Fibroblast of lung (primary cell): ENCODE measurements around the gene GRB7. TPM values are rescaled to one million over a fixed set of nuclear protein-coding genes. Genes with fewer than 3 reads are reported as not detected.

ENCODE experiments used
- DNase-seq, 2 donors: peaks; one replicate each; pipeline versions ENCODE4 v3.0.0 to v3.0.0-alpha.2; 2010; ENCODE audit warnings: low read depth in 2 of 2
- H2AFZ ChIP-seq: 2 replicates; pipeline ENCODE4 v1.5.1; 2012; ENCODE audit warnings: low read length, control low read depth, inconsistent platforms
- H3K27ac ChIP-seq: 2 replicates; pipeline ENCODE4 v1.5.1; 2011; ENCODE audit warnings: low read length, control low read depth; ENCODE audit not compliant: insufficient read depth
- H3K27me3 ChIP-seq: 2 replicates; pipeline ENCODE4 v1.5.1; 2011; ENCODE audit warnings: mild to moderate bottlenecking, low read length; ENCODE audit not compliant: control insufficient read depth, insufficient read depth
- H3K36me3 ChIP-seq: 2 replicates; pipeline ENCODE4 v1.5.1; 2011; ENCODE audit warnings: low read length; ENCODE audit not compliant: control insufficient read depth, insufficient read depth
- H3K4me1 ChIP-seq: 2 replicates; pipeline ENCODE4 v1.5.1; 2011; ENCODE audit warnings: low read length; ENCODE audit not compliant: control insufficient read depth, insufficient read depth; ENCODE audit errors: extremely low read depth
- H3K4me2 ChIP-seq: 2 replicates; pipeline ENCODE4 v1.5.1; 2011; ENCODE audit warnings: low read length, control low read depth; ENCODE audit not compliant: insufficient read depth; ENCODE audit errors: extremely low read depth
- H3K4me3 ChIP-seq, 4 experiments: fragments of 200-600 bp in 1 of 4; sonication (generic) in 1 of 4; replicated peaks in 1 of 4; 2 replicates each; pipeline ENCODE4 v1.5.1; 2011 to 2016; ENCODE audit warnings: low read length in 4 of 4, low read depth in 3 of 4, mild to moderate bottlenecking in 3 of 4, control low read depth in 2 of 4, inconsistent platforms in 1 of 4, mixed read lengths in 1 of 4; ENCODE audit not compliant: insufficient read depth in 1 of 4; ENCODE audit errors: control extremely low read depth in 1 of 4
- H3K79me2 ChIP-seq: 2 replicates; pipeline ENCODE4 v1.5.1; 2012; ENCODE audit warnings: mild to moderate bottlenecking, low read length, inconsistent platforms; ENCODE audit not compliant: control insufficient read depth, insufficient read depth
- H3K9ac ChIP-seq: 2 replicates; pipeline ENCODE4 v1.5.1; 2011; ENCODE audit warnings: mild to moderate bottlenecking, low read length, control low read depth; ENCODE audit not compliant: insufficient read depth
- H3K9me3 ChIP-seq: 2 replicates; pipeline ENCODE4 v1.5.1; 2012; ENCODE audit warnings: low read depth, low read length; ENCODE audit not compliant: control insufficient read depth, insufficient read depth
- H4K20me1 ChIP-seq: 2 replicates; pipeline ENCODE4 v1.5.1; 2011; ENCODE audit warnings: low read length; ENCODE audit not compliant: control insufficient read depth, insufficient read depth; ENCODE audit errors: extremely low read depth
- EZH2 ChIP-seq: IDR thresholded peaks from 2 replicates; pipeline ENCODE4 v1.5.1; 2012; ENCODE audit warnings: low read length, control low read depth, mild to moderate bottlenecking; ENCODE audit errors: missing control alignments
- polyA plus RNA-seq, 2 donors: library from polyadenylated mRNA; depleted of rRNA in 1 of 2; stranded (reverse) in 1 of 2; unstranded in 1 of 2; fragments of >200 nt; gene quantifications; 2 replicates each; pipeline ENCODE4 v1.2.1, GENCODE V29; 2011 to 2012; ENCODE audit warnings: missing spikeins in 1 of 2
- total RNA-seq: library from RNA; depleted of rRNA; stranded (reverse); fragments of >200 nt; gene quantifications from 2 replicates; pipeline ENCODE4 v1.2.1, GENCODE V29; 2014
- TF ChIP-seq, protein P1 (sequence below), 2 donors: IDR thresholded peaks in 1 of 2; conservative IDR thresholded peaks in 1 of 2; 1 replicate in 1 of 2; 2 replicates in 1 of 2; pipeline ENCODE4 v1.5.1; 2011 to 2012; ENCODE audit warnings: low read length in 2 of 2, control low read depth in 1 of 2, inconsistent platforms in 1 of 2, low read depth in 1 of 2, mild to moderate bottlenecking in 1 of 2

GRB7 gene
- total and polyA plus RNA-seq, 2 donors (not counting 1 experiment from before 2014, with no cell fraction given): under 0.01 to 0.07 TPM

GRCh38 chr17:39719563-39720355 lies 18.0 kb upstream of the GRB7 start:
- TF ChIP-seq, protein P1, sequence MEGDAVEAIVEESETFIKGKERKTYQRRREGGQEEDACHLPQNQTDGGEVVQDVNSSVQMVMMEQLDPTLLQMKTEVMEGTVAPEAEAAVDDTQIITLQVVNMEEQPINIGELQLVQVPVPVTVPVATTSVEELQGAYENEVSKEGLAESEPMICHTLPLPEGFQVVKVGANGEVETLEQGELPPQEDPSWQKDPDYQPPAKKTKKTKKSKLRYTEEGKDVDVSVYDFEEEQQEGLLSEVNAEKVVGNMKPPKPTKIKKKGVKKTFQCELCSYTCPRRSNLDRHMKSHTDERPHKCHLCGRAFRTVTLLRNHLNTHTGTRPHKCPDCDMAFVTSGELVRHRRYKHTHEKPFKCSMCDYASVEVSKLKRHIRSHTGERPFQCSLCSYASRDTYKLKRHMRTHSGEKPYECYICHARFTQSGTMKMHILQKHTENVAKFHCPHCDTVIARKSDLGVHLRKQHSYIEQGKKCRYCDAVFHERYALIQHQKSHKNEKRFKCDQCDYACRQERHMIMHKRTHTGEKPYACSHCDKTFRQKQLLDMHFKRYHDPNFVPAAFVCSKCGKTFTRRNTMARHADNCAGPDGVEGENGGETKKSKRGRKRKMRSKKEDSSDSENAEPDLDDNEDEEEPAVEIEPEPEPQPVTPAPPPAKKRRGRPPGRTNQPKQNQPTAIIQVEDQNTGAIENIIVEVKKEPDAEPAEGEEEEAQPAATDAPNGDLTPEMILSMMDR (conservative IDR thresholded peaks at IDR 0.05 in 1 of 2, IDR thresholded peaks at IDR 0.05 in 1 of 2; ENCODE audit: low read depth in 1 of 2, low read length in 2 of 2): no peak
- TF ChIP-seq EZH2: no peak
- Histone ChIP-seq H3K9ac (no peak overlapping the region), H3K27me3 (no peaks in the 10 kb centered on the region), H3K4me2 (no peak overlapping the region), H3K4me3 (no peak overlapping the region), H3K36me3 (peaks cover 12% of the 10 kb centered on the region), H3K9me3 (no peaks in the 10 kb centered on the region), H4K20me1 (no peaks in the 10 kb centered on the region), H3K4me1 (no peaks in the 10 kb centered on the region), H3K79me2 (no peaks in the 10 kb centered on the region), H3K27ac (no peak overlapping the region), H2AFZ (no peak overlapping the region)
- DNase-seq: no peak

GRCh38 chr17:39722104-39722503 lies 15.6 kb upstream of the GRB7 start:
- H3K9ac ChIP-seq: no peak overlapping the region
- DNase-seq: no peak

More at GRCh38 chr17:39722104-39722503, 15.6 kb upstream of the GRB7 start:
- Histone ChIP-seq H3K4me1 (no peaks in the 10 kb centered on the region), H3K9me3 (no peaks in the 10 kb centered on the region), H3K36me3 (peaks cover 13% of the 10 kb centered on the region), H2AFZ (no peak overlapping the region), H4K20me1 (no peaks in the 10 kb centered on the region), H3K27me3 (no peaks in the 10 kb centered on the region), H3K4me3 (no peak overlapping the region), H3K4me2 (no peak overlapping the region), H3K27ac (no peak overlapping the region), H3K79me2 (no peaks in the 10 kb centered on the region)
- TF ChIP-seq, protein P1 (conservative IDR thresholded peaks at IDR 0.05 in 1 of 2, IDR thresholded peaks at IDR 0.05 in 1 of 2; ENCODE audit: low read depth in 1 of 2, low read length in 2 of 2): no peak
- TF ChIP-seq EZH2: no peak
